LNCaP clone FGC (cell line): ENCODE data around the gene ADAM10.

Source experiments
- DNase-seq: peaks from one replicate; pipeline ENCODE4 v3.0.0-alpha.2; 2011; ENCODE audit warnings: low read depth
- H3K4me3 ChIP-seq: 2 replicates; pipeline ENCODE4 v1.5.1; 2011; ENCODE audit warnings: mild to moderate bottlenecking, low read depth, low read length, control low read depth
- CTCF ChIP-seq: IDR thresholded peaks from 2 replicates; pipeline ENCODE4 v1.5.1; 2012; ENCODE audit warnings: mild to moderate bottlenecking; ENCODE audit not compliant: control insufficient read depth, insufficient read depth; ENCODE audit errors: extremely low read depth

Gene ADAM10

GRCh38 chr15:58736018-58736643, 13.4 kb downstream of the ADAM10 start:
- no peak overlapping the region for H3K4me3 ChIP-seq
- TF ChIP-seq CTCF = no peak
- DNase-seq = no peak

- TF ChIP-seq CTCF = no peak
- DNase-seq = no peak
- no peak overlapping the region for H3K4me3 ChIP-seq
These were observed 14.6 kb downstream of the ADAM10 start for GRCh38 chr15:58734859-58735258.

- H3K4me3 ChIP-seq = no peak overlapping the region
These were observed 16.7 kb downstream of the ADAM10 start for GRCh38 chr15:58732625-58733363.

GRCh38 chr15:58731756-58732535, 17.6 kb downstream of the ADAM10 start:
- no peak for DNase-seq
- no peak for TF ChIP-seq CTCF
- no peak overlapping the region for H3K4me3 ChIP-seq

More at GRCh38 chr15:58732625-58733363, 16.7 kb downstream of the ADAM10 start:
- DNase-seq = no peak
- no peak for TF ChIP-seq CTCF

- no peak for DNase-seq
- TF ChIP-seq CTCF = no peak
- H3K4me3 ChIP-seq = no peak overlapping the region
These were observed 22.6 kb downstream of the ADAM10 start for GRCh38 chr15:58726867-58727266.

GRCh38 chr15:58724466-58724865, 25.0 kb downstream of the ADAM10 start:
- no peak for DNase-seq
- TF ChIP-seq CTCF = no peak

More at GRCh38 chr15:58724466-58724865, 25.0 kb downstream of the ADAM10 start:
- no peak overlapping the region for H3K4me3 ChIP-seq
